ENCODE measurements around the gene ANO2.
A peak's percentile ranks its signal among the peaks of the same experiment; 100 is the strongest.

The ANO2 gene

DNA sequence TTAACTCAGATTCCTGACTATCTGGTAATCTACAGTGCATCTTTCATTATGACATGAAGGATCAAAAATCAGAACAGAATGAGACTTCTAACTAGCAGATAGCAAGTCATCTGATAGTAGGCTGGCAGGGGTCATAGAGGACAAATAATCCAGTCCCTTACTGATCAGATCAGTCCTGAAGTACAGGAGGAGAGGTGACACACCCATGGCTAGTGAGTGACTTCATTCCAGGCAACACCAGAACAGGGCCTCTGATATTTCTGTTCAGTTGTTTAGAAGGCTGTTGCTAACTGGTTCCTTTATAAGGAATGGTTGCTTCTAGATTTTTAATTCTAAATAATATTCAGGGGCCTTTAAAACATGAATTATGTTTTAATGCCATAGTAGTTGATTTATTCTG is 291.0 kb downstream of the ANO2 start:
- no peak for DNase-seq

- DNase-seq, result no peak
Measured at GRCh38 chr12:5650829-5651461, 294.1 kb downstream of the ANO2 start.

GRCh38 chr12:5650281-5650680 is 294.8 kb downstream of the ANO2 start:
- no peak for DNase-seq

DNA sequence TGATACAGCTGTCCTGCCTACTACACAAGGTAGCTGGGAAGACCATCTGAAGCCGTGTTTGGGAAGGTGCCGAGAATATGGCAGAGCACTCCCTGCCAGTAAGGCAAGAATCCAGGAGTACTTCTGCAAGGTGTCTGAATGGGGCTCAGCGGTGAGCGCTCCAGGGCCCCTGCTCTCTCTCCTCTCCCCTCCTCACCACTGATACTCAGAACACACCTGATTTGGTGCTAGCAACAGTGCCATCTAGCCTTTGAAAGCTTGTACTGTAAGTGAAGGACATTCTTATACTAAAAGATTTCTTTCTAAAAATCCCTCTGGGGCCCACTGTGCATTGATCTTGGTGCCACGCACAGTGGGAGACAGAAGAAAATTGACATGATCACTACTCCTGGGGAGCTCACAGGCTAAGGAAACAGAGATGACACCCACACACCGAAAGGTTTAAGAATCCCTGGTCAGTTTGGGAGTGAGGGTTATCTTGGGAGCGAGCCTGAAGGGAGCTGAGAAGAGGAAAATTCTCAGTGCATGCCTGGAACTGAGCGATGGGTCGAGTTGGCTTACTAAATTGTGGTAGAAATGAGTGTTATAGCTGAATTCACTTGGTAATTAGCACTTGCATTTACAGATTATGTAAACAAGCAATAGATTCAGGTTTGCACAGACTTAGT is 296.2 kb downstream of the ANO2 start:
- peak; percentile 17 for DNase-seq

GRCh38 chr12:5643266-5643665 is 301.8 kb downstream of the ANO2 start:
- no peak for DNase-seq

- DNase-seq, result no peak
Measured at GRCh38 chr12:5637698-5638097, 307.4 kb downstream of the ANO2 start.

- DNase-seq, result no peak
Measured at GRCh38 chr12:5636907-5637306, 308.2 kb downstream of the ANO2 start.

DNA sequence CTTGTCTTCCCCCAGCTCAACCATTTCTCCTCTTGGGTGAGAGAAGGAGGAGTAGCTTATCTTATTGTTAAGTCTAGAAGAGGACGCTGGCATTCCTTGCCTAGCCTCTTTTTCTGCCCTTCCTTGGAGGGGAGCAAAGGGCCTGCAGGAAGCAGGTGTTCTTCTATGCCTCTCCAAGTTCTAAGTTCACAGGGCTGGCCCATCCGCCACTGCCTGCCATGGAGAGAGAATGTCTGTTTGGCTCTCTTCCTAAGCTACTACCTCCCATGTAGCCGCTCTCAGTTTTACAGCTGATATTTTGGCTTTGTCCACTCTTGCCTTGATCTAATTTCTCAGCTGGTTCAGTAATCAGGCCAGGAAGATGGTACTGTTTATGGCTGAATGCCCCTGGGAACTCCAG is 312.0 kb downstream of the ANO2 start:
- no peak for DNase-seq

GRCh38 chr12:5632453-5632852 is 312.6 kb downstream of the ANO2 start:
- DNase-seq, result no peak

GRCh38 chr12:5631497-5631896 is 313.6 kb downstream of the ANO2 start:
- no peak for DNase-seq

- DNase-seq, result no peak
Measured at GRCh38 chr12:5630726-5631125, 314.3 kb downstream of the ANO2 start.

GRCh38 chr12:5628501-5628900 is 316.6 kb downstream of the ANO2 start:
- DNase-seq, result no peak

GRCh38 chr12:5627053-5627630 is 317.9 kb downstream of the ANO2 start:
- no peak for DNase-seq

GRCh38 chr12:5626151-5626550 is 318.9 kb downstream of the ANO2 start:
- no peak for DNase-seq

- no peak for DNase-seq
Measured at GRCh38 chr12:5624486-5625272, 320.4 kb downstream of the ANO2 start.

DNA sequence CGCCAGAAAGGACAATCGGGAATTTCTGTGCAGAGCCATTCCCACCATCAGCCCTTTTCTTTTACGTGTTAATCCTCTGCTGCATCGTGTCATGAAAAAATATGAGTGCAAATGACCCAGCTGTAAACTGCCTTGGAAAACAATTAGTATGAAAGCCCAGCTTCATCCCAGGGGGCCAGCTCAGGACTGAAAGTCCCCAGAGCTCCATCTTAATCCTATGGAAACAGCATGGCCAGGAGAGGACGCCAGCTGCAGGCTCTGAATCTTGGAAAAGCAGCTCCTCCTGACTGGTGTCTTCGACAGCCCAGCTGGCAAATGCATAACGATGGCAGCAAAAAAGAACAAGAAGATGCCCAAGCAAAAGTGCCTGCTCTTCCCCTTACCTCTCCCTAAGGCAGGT is 321.6 kb downstream of the ANO2 start:
- DNase-seq, result no peak

- DNase-seq, result no peak
Measured at GRCh38 chr12:5622280-5622679, 322.8 kb downstream of the ANO2 start.

- DNase-seq, result no peak
Measured at GRCh38 chr12:5621329-5621728, 323.7 kb downstream of the ANO2 start.

- no peak for DNase-seq
Measured at GRCh38 chr12:5620896-5621295, 324.2 kb downstream of the ANO2 start.

GRCh38 chr12:5619628-5620027 is 325.4 kb downstream of the ANO2 start:
- DNase-seq, result no peak

- DNase-seq, result no peak
Measured at GRCh38 chr12:5616854-5617253, 328.2 kb downstream of the ANO2 start.

GRCh38 chr12:5615760-5616159 is 329.3 kb downstream of the ANO2 start:
- DNase-seq, result no peak

- DNase-seq, result no peak
Measured at GRCh38 chr12:5614256-5614655, 330.8 kb downstream of the ANO2 start.
